Measurements from ENCODE around the gene CDC42BPG.
A peak's percentile ranks its signal among the peaks of the same experiment; 100 is the strongest.

Gene CDC42BPG

DNA sequence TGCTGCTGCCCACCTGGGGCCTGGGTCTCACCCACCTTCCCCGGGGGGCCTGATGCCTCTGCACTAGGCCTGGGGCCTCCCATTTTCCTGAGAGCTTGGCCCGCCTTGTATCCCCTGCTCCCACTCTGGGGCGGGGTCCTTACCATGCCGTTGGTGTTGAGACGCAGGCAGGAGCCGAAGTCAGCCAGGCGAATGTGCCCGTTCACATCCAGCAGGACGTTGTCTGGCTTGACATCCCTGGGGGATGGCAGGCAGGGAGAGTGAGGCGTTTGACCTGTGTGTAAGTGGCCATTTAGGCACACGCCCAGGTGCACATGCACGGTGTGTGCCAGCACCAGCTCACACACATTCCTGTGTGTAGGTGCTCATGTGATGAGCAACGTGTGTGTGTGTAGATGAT lies 5.1 kb downstream of the CDC42BPG start:
- H3K4me3 ChIP-seq (replicated peaks; ENCODE audit: low read depth, low read length): no peak overlapping the region
- DNase-seq (ENCODE audit: low read depth): no peak
- no peak for TF ChIP-seq CTCF (IDR thresholded peaks at IDR 0.05; ENCODE audit: low read length, missing control alignments)

DNA sequence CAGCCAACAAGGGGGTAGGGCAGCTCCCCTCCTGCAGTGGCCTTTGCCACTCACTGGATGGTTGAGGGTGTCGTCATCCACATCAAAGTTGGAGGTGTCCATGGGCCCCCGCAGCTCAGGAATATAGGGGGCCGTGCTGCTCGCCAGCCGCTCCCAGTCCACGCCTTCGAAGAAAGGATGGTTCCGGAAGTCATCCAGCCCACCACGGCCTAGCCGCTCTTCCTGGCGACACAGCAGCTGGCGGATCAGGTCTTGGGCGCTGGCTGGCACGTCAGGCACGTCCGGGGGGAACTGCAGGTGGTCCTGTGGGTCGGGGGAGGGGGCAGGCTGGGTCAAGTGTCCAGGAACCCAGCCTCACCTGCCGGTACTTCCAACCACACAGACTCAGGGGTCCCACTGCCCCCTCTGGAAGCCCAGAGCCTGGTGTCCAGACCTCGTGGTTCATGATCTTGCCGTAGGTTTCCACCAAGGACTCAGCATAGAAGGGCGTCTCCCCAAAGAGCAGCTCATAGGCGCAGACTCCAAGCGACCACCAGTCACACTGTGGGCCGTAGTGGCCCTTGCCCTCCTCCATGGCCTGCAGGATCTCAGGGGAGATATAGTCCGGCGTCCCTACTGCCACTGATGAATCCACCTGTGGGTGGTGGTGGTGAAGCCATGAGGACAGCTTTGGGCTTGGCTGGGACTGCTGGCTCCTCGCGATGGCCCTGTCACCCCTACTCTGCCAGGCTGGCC lies 5.7 kb downstream of the CDC42BPG start:
- DNase-seq (ENCODE audit: low read depth): no peak
- no peak for TF ChIP-seq CTCF (IDR thresholded peaks at IDR 0.05; ENCODE audit: low read length, missing control alignments)
- H3K4me3 ChIP-seq (replicated peaks; ENCODE audit: low read depth, low read length): no peak overlapping the region

- TF ChIP-seq CTCF (IDR thresholded peaks at IDR 0.05; ENCODE audit: low read length, missing control alignments): no peak
- no peak for DNase-seq (ENCODE audit: low read depth)
- H3K4me3 ChIP-seq (replicated peaks; ENCODE audit: low read depth, low read length): no peak overlapping the region
These were observed 6.5 kb downstream of the CDC42BPG start for GRCh38 chr11:64837887-64838351.

- no peak for DNase-seq (ENCODE audit: low read depth)
- no peak for TF ChIP-seq CTCF (IDR thresholded peaks at IDR 0.05; ENCODE audit: low read length, missing control alignments)
- H3K4me3 ChIP-seq (replicated peaks; ENCODE audit: low read depth, low read length): no peak overlapping the region
These were observed 7.9 kb downstream of the CDC42BPG start for GRCh38 chr11:64836448-64837072.

- no peak for DNase-seq (ENCODE audit: low read depth)
- TF ChIP-seq CTCF (IDR thresholded peaks at IDR 0.05; ENCODE audit: low read length, missing control alignments): no peak
These were observed 8.6 kb downstream of the CDC42BPG start for GRCh38 chr11:64835616-64836447.

DNA sequence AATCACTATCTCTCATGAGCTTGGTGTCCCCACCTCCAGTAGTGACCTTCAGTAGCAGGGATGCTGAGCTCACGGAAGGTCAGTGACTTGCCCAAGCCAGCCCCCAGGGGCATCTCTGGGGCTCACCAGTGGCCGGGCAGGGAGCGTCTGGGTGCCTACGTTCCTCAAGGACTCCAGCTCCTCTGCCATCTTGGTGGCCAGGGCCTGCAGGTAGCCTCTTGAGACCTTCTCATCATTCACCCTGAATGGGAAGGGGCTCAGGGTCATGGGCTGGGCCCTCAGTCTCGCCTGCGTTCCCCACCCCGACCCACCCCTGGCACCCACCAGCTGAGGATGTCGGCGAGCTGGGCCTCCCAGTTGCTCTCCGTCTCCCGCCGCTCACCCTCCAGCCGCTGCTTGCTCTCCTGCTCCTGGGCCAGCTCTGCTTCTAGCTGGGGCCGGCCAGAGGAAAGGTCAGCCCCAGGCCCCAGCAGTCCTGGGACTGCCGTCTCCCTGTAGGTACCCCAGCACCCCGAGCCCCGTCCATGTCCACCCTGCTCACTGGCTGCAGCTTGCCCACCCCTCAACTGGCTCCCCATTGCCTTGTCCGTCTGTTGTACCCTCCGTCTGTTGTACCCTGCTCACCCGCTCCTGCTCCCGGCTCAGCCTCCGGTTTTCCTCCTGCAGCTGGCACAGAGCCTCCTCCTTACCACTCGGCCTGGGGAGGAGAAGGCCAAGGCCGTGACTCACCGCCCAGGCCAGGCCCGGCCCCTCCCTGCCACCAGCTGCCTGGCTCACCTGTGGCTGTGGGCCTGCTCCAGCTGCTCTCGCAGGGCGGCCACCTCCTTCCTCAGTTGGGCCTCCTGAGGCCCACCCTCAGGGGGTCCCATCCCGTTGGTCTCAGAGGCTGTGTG lies 9.5 kb downstream of the CDC42BPG start:
- H3K4me3 ChIP-seq (replicated peaks; ENCODE audit: low read depth, low read length): no peak overlapping the region
- peak; percentile 38 for DNase-seq (ENCODE audit: low read depth)
- no peak for TF ChIP-seq CTCF (IDR thresholded peaks at IDR 0.05; ENCODE audit: low read length, missing control alignments)

More at GRCh38 chr11:64835616-64836447, 8.6 kb downstream of the CDC42BPG start:
- no peak overlapping the region for H3K4me3 ChIP-seq (replicated peaks; ENCODE audit: low read depth, low read length)
